ENCODE measurements around the gene UBAP1L.

GRCh38 chr15:65081270-65081669 is 33.7 kb downstream of the UBAP1L start:
- TF ChIP-seq CTCF (IDR thresholded peaks at IDR 0.05) (no peak), POLR2A (IDR thresholded peaks at IDR 0.05) (no peak)

Data from Peyer's patch (tissue), 4 donors.